Epidermal melanocyte (primary cell): Measurements from ENCODE around the gene HIP1.
"Not testable (repeated sequence)": the region's sequence is repeated elsewhere in the genome, so short reads cannot be mapped to it uniquely, and the experiment has no call there.

ENCODE experiments used
- DNase-seq: peaks from one replicate; pipeline ENCODE4 v3.0.0; 2011; ENCODE audit warnings: low spot score; ENCODE audit not compliant: insufficient read length

Gene HIP1

GRCh38 chr7:75532639-75533038 lies 206.1 kb downstream of the HIP1 start:
- no peak for DNase-seq

DNA sequence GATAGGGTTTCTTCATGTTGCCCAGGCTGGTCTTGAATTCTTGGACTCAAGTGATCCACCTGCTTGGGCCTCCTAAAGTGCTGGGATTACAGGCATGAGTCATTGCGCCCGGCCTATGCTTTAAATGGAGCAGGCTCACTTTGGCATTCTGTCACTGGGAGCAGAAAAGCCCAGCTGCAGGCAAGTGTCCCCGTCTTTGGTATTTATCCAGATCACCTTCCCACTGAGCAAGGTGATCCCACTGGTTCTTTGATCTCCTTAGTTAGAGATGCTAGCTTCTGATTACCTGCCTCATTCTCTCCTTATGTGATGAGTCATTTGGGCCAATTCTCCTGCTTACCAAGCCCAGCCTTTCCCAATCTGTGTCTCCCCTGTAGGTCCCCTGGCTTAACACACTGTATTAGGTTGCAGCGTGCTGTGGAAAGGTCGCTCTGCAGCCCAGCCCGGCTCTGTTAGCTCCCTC lies 207.4 kb downstream of the HIP1 start:
- no peak for DNase-seq

DNA sequence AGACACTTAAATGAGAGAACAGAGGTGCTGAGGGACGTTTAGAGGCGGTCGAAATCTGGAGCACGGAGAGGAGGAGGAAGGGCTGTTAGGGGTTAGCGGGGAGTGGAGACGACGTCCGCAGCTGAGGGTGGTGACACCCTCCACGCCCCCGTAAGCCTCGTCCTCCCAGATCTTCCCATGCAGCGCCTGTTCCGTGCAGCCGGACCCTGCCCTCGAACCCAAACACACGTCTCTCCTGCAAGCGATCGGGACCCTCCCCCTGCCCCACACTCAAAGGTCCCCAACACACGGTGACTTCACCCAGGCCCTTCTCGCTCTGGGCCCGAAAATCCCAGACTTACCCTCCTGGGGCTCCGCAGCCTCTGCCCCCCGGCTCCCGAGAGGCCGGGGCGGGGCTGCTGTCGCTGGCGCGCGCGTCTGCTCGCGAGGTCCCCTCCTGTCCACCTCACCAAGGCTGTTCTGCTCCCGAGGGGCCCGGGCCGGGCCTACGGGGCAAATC lies 211.5 kb downstream of the HIP1 start:
- DNase-seq: not testable (repeated sequence)

DNA sequence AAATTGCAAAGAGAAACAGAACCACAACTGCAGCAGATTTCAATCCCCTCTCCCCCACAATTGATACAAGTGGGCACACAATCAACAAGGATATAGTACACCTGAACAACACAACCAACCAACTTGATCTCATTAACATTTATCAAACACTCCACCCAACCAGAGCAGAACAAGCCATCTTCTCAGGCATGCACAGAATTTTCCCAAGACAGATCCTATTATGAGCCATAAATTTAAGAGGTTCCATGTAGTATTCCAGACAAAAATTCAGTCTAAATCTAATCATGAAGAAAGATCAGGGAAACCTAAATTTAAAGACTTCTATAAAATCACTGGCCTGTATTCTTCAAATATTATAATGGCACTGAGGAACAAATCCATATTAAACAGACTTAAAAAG lies 217.0 kb downstream of the HIP1 start:
- DNase-seq: not testable (repeated sequence)

- DNase-seq: not testable (repeated sequence)
Observed at GRCh38 chr7:75518842-75519241, 219.9 kb downstream of the HIP1 start.

DNA sequence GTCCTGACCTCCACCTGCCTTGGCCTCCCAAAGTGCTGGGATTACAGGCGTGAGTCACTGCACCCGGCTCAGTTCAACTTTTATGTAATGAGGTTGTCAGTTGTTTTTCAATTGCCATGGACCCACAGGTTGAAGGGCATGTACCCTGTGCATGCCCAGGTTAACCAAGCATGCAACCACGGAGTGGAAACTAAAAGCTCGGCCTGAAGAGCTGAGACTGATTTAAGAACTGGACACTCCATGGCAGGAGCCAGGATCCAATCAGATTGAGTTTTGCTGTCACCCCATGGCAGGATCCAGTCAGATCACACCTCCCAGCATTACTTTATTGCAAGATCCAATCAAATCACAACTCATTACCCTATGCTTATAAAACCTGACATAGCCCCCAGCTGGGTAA lies 229.7 kb downstream of the HIP1 start:
- not testable (repeated sequence) for DNase-seq

GRCh38 chr7:75492020-75492419 lies 246.7 kb downstream of the HIP1 start, which contains the start of gene SPDYE5:
TSS of gene SPDYE5 (plus strand) at chr7:75492320. CDS start at chr7:75494048, 1,728 bp downstream.
- not testable (repeated sequence) for DNase-seq

GRCh38 chr7:75485979-75486643 lies 252.6 kb downstream of the HIP1 start, which contains the start of gene POM121C:
TSS of gene POM121C (minus strand) at chr7:75486299. CDS start at chr7:75441496, 44,803 bp downstream.
- peak; percentile 64 for DNase-seq

DNA sequence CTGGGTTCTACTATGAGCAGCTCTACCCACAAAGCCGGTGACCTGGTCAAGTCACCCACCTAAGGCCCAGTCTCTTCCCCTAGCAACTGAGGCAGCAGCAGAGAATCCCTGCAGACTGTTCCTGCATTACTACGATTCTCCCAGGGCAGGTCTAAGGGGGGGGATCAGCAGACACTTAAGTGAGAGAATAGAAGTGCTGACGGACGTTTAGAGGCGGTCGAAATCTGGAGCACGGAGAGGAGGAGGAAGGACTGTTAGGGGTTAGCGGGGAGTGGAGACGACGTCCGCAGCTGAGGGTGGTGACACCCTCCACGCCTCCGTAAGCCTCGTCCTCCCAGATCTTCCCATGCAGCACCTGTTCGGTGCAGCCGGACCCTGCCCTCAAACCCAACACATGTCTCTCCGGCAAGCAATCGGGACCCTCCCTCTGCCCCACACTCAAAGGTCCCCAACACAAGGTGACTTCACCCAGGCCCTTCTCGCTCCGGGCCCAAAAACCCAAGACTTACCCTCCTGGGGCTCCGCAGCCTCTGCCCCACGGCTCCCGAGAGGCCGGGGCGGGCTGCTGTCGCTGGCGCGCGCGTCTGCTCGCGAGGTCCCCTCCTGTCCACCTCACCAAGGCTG lies 253.3 kb downstream of the HIP1 start:
- DNase-seq: not testable (repeated sequence)
